MCF 10A (cell line): ENCODE results near the gene SEMA3D. TPM values are rescaled to one million over a fixed set of nuclear protein-coding genes. Genes with fewer than 3 reads are reported as not detected.

Experiments used
- BruUV-seq: library from RNA; stranded (reverse); fragments of 400-500 nt; replicated peaks from 2 replicates; lab custom pipeline; 2021; lab: Mats Ljungman, UMichigan
- CTCF ChIA-PET: fragments of 300-600 bp; sonication (Branson Sonifier 250); formaldehyde crosslinking; extraction: SDS; loops from one replicate; lab custom pipeline; 2021; ENCODE audit warnings: antibody characterized with exemption, inconsistent platforms; lab: Yijun Ruan, JAX
- POLR2A ChIA-PET: fragments of 300-600, 350-650 bp; sonication (Branson Sonifier 250); formaldehyde crosslinking; extraction: SDS; loops from one replicate; lab custom pipeline; 2020; ENCODE audit warnings: antibody characterized with exemption, inconsistent platforms; lab: Yijun Ruan, JAX
- DNase-seq: peaks from one replicate; pipeline ENCODE4 v3.0.0-alpha.2; 2018; ENCODE audit not compliant: unreplicated experiment
- H3K27ac Mint-ChIP-seq: one replicate; pipeline ENCODE4 v1.8.0; 2022; ENCODE audit warnings: mild to moderate bottlenecking, low read depth, mixed read lengths; ENCODE audit not compliant: unreplicated experiment
- H3K27me3 Mint-ChIP-seq: one replicate; pipeline ENCODE4 v1.8.0; 2022; ENCODE audit warnings: mixed read lengths; ENCODE audit not compliant: insufficient read depth, unreplicated experiment
- H3K36me3 Mint-ChIP-seq: one replicate; pipeline ENCODE4 v1.8.0; 2022; ENCODE audit warnings: mild to moderate bottlenecking, moderate library complexity, mixed read lengths; ENCODE audit not compliant: insufficient read depth, unreplicated experiment
- H3K4me1 Mint-ChIP-seq: one replicate; pipeline ENCODE4 v1.8.0; 2022; ENCODE audit warnings: mixed read lengths; ENCODE audit not compliant: insufficient read depth, unreplicated experiment
- H3K4me3 Mint-ChIP-seq: one replicate; pipeline ENCODE4 v1.8.0; 2022; ENCODE audit warnings: mild to moderate bottlenecking, moderate library complexity, mixed read lengths; ENCODE audit not compliant: unreplicated experiment
- H3K9me3 Mint-ChIP-seq: one replicate; pipeline ENCODE4 v1.8.0; 2022; ENCODE audit warnings: mixed read lengths; ENCODE audit not compliant: unreplicated experiment
- intact Hi-C: fragments of 100-400 bp; cut with micrococcal nuclease; formaldehyde crosslinking; loops from 2 replicates; pipeline ENCODE4 v1.14.1; 2022
- total RNA-seq: library from RNA; stranded (reverse); gene quantifications from 2 replicates; pipeline ENCODE4 v1.2.3, GENCODE V29; 2022
- TF ChIP-seq, protein P1 (sequence below): fragments of 200-600 bp; IDR thresholded peaks from one replicate; pipeline ENCODE4 v1.8.0; 2022; ENCODE audit warnings: antibody characterized with exemption, mild to moderate bottlenecking; ENCODE audit not compliant: unreplicated experiment

Gene SEMA3D
- total RNA-seq, 1 experiment from 2014 or later = not detected

- no peak overlapping the region for H3K27ac Mint-ChIP-seq
- H3K27me3 Mint-ChIP-seq = no peaks in the 10 kb centered on the region
- ChIA-PET POLR2A (interaction anchor here (0.5 to 0.6 kb wide), 2 partner anchors 100 to 1595 kb away, joined by 3 read pairs; no protein-coding TSS in a partner anchor), CTCF (interaction anchor here (0.7 kb wide), 1 partner anchor 32 kb away, joined by 3 read pairs; no protein-coding TSS in a partner anchor)
- no peaks in the 10 kb centered on the region for H3K9me3 Mint-ChIP-seq
- intact Hi-C loops = no loop called here
- H3K4me1 Mint-ChIP-seq = peaks cover 6% of the 10 kb centered on the region
- TF ChIP-seq, protein P1, sequence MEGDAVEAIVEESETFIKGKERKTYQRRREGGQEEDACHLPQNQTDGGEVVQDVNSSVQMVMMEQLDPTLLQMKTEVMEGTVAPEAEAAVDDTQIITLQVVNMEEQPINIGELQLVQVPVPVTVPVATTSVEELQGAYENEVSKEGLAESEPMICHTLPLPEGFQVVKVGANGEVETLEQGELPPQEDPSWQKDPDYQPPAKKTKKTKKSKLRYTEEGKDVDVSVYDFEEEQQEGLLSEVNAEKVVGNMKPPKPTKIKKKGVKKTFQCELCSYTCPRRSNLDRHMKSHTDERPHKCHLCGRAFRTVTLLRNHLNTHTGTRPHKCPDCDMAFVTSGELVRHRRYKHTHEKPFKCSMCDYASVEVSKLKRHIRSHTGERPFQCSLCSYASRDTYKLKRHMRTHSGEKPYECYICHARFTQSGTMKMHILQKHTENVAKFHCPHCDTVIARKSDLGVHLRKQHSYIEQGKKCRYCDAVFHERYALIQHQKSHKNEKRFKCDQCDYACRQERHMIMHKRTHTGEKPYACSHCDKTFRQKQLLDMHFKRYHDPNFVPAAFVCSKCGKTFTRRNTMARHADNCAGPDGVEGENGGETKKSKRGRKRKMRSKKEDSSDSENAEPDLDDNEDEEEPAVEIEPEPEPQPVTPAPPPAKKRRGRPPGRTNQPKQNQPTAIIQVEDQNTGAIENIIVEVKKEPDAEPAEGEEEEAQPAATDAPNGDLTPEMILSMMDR = no peak
- no TSS peak for BruUV-seq
- H3K36me3 Mint-ChIP-seq = peaks cover 6% of the 10 kb centered on the region
- peak; percentile 23 for DNase-seq
- H3K4me3 Mint-ChIP-seq = no peak overlapping the region
Observed at GRCh38 chr7:84981055-84981976, 205.5 kb downstream of the SEMA3D start.

DNA sequence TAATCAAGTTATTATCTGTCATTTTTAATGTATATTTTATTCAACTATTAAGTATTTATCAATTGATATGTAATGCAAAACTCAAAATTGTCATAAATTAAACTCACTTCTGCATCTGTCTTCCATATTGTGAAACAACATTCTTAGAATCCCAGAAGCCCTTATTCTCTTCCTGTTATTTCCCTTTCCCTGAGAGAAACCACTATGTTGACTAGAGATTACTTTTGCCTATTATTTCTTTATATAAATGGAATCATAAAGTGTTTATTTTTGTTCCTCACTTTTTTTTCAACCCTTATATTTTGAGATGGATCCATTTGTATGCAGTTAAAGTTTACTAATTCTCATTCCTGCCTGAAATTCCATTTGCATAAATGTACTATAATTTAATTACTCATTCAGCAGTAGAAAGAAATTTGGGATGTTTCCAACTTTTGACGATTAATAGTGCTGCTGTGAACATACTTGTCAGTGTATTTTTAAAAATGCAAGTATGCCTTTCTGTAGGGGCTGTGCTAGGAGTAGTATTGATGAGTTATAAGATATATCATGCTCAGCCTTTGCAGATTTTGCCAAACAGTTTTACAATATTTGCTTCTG lies 211.2 kb downstream of the SEMA3D start:
- DNase-seq = no peak
- Mint-ChIP-seq H3K36me3 (peaks cover 6% of the 10 kb centered on the region), H3K4me3 (no peak overlapping the region), H3K4me1 (no peaks in the 10 kb centered on the region), H3K9me3 (no peaks in the 10 kb centered on the region), H3K27me3 (no peaks in the 10 kb centered on the region), H3K27ac (no peak overlapping the region)
- intact Hi-C loops = no loop called here
- POLR2A ChIA-PET = no interaction called here
- TF ChIP-seq, protein P1 = no peak
- CTCF ChIA-PET = no interaction called here
- no TSS peak for BruUV-seq

DNA sequence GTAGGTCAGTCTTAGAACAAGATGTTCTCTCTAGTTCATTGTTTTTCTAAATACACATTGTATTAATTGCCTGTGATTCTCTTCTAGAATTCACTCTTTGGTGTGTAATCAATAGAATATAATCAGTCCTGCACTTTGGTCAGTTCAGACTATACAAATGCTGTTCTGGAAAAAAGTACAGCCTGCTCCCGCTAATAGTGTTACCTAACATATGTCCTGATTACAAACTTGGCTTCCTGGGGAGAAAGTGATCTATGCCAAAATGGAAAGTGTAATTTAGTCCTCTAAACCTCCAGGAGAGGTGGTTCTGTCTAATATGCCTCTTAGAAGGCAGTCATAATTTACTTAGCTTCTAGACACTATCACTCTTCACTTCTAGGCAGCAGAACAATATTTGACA lies 215.5 kb downstream of the SEMA3D start:
- no peak overlapping the region for H3K27ac Mint-ChIP-seq
- H3K36me3 Mint-ChIP-seq = no peaks in the 10 kb centered on the region
- POLR2A ChIA-PET = no interaction called here
- BruUV-seq = no TSS peak
- H3K4me1 Mint-ChIP-seq = no peaks in the 10 kb centered on the region
- intact Hi-C loops = no loop called here
- CTCF ChIA-PET = no interaction called here
- no peaks in the 10 kb centered on the region for H3K27me3 Mint-ChIP-seq
- TF ChIP-seq, protein P1 = no peak
- H3K9me3 Mint-ChIP-seq = no peaks in the 10 kb centered on the region
- no peak overlapping the region for H3K4me3 Mint-ChIP-seq
- no peak for DNase-seq

DNA sequence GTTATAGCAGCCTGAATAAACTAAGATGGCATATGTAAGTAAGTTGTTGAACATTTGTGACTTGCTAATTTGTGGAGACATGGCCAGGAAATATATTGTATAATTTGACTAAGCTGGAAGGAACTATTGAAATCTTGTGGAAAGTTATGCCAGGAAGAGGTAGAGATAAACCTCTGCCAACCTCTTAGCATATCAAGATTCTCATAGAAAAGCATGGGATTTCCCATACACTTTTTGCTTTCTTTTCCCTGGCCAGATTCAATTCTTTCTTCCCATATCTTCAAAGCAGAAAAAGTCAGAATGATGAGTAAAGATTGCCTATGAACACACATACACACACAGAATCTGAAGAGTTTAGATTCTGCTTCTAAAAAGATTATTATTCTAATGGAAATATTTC lies 216.2 kb downstream of the SEMA3D start:
- Mint-ChIP-seq H3K4me1 (no peaks in the 10 kb centered on the region), H3K36me3 (no peaks in the 10 kb centered on the region), H3K4me3 (no peak overlapping the region), H3K27me3 (no peaks in the 10 kb centered on the region), H3K27ac (no peak overlapping the region), H3K9me3 (no peaks in the 10 kb centered on the region)
- TF ChIP-seq, protein P1 = no peak
- POLR2A ChIA-PET = no interaction called here
- no TSS peak for BruUV-seq
- intact Hi-C loops = no loop called here
- no peak for DNase-seq
- CTCF ChIA-PET = no interaction called here
